IPS DF 4.7 (cell line): ENCODE measurements around the gene NRCAM.
"Not testable (repeated sequence)": the region's sequence is repeated elsewhere in the genome, so short reads cannot be mapped to it uniquely, and the experiment has no call there.

Experiments
- DNase-seq: peaks from one replicate; pipeline ENCODE4 v3.0.0-alpha.2; 2013; ENCODE audit warnings: low spot score; ENCODE audit errors: extremely low read depth

NRCAM gene

DNA sequence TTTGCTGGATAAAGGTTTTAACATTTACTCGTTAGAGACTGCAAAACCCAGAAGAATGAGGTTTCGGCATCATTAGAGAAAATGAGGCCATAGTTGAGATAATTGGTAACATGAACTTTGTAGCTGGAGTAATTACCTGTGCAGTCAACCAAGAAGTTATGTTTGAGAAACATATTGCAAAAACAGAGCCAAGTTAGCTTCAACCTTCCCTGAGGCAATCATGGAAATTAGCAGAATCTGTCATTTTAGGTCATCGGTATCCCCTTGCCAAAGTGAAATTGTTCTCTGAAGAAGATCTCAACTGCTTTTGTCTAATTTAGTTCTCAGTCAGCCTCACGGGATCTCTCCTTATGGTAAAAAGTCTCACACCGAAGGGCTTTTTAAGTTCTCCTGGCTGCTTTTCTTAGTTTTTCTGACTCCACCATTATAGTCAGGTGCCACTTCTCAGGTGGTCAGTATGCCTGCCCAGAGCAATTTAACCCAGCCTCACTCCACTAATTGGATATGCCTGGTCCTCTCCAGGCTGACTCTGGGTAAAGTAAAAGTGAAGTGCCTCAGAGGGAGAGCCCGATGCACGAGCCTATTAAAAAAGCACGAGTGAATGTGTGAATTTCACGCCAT lies 52.5 kb downstream of the NRCAM start:
- no peak for DNase-seq

DNA sequence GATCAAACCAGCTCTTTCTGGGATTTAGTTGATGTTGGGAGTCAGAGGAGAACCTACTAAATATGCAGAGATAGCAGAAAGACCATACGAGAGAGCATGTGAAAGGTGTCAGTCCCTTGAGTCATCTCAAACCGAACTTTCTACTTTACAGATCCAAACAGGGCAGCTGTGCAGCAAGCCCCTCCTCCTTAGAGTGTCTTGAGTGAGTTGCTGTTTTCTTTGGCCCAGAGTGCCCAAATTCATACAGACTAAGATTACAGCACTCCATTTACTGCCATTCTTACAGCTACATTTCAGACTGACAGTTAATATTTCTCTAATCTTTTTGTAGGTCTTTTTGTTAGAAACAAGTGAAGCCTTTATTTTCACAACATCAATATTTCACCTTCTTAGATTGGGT lies 53.4 kb downstream of the NRCAM start:
- no peak for DNase-seq

DNA sequence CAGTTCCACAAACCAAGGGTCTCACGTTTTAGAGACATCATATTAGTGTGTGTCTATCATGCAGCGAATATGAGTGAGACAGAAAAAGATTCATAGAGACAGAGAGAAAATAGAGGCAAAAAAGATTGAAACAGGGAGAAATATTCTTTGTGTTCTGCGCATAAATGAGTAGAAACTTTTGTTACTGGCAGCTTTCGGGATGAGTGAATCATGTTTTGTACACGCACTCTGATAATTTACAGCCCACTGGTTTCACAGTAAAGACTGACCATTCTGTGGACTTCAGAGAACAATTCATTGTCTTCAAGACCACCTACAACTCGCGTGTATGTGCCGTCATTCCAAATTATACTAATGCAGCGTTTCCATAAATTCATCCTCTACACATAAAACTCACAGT lies 60.2 kb downstream of the NRCAM start:
- no peak for DNase-seq

DNA sequence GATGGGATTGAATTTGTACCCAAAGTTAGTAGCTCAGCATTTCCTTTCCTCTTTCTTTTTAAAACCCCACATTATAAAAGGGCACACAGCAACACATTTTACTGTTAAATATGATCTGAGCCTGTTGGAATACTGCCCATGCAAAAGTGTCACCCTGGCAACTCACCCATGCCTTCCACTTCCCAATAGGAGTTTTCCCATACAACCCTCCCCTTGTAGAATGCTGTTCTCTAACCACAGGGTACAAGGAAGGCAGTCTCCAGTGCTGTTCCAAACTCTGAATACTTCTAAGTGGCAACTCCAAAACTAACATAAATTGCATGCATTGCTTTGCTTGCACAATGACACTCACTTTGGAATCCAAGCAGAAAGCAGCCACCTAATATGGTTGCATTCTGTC lies 60.8 kb downstream of the NRCAM start:
- DNase-seq: no peak

DNA sequence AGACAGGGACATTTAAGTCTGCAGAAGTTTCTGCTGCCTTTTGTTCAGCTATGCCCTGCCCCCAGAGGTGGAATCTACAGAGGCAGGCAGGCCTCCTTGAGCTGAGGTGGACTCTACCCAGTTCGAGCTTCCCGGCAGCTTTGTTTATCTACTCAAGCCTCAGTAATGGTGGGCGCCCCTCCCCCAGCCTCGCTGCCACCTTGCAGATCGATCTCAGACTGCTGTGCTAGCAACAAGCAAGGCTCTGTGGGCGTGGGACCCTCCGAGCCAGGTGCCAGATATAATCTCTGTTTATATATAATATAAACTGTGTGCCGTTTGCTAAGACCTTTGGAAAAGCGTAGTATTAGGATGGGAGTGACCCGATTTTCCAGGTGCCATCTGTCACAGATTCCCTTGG lies 63.1 kb downstream of the NRCAM start:
- DNase-seq: not testable (repeated sequence)

DNA sequence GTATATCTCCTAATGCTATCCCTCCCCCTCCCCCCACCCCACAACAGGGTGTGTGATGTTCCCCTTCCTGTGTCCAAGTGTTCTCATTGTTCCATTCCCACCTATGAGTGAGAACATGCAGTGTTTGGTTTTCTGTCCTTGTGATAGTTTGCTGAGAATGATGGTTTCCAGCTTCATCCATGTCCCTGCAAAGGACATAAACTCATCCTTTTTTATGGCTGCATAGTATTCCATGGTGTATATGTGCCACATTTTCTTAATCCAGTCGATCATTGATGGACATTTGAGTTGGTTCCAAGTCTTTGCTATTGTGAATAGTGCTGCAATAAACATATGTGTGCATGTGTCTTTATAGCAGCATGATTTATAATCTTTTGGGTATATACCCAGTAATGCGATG lies 68.5 kb downstream of the NRCAM start:
- not testable (repeated sequence) for DNase-seq

DNA sequence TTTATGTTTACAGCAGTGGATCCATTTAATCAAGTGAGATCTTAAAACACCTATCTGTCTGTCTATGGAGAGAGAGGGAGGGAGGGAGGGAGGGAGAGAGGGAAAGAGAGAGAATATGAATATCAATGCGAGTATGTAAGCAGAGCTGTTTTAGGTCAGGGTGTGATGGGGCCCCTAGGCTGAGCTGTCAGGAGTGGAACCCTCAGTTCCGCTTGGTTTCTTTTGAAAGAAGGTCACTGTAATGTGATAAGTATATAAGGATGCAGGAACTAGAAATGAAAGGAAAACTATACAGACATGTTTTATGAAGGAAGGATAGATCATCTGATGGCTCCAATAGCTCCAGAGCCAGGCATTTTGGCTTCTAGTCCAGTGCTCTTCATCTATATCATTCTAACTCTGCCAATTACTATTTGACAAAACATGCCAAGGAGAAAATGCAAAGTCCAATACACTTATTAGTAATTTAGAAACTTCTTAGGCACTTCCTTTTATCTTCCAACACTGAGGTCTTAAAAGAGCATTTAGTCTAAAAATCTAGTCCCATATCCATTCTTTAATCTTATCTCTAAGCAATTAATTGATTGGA lies 70.3 kb downstream of the NRCAM start:
- DNase-seq: no peak

DNA sequence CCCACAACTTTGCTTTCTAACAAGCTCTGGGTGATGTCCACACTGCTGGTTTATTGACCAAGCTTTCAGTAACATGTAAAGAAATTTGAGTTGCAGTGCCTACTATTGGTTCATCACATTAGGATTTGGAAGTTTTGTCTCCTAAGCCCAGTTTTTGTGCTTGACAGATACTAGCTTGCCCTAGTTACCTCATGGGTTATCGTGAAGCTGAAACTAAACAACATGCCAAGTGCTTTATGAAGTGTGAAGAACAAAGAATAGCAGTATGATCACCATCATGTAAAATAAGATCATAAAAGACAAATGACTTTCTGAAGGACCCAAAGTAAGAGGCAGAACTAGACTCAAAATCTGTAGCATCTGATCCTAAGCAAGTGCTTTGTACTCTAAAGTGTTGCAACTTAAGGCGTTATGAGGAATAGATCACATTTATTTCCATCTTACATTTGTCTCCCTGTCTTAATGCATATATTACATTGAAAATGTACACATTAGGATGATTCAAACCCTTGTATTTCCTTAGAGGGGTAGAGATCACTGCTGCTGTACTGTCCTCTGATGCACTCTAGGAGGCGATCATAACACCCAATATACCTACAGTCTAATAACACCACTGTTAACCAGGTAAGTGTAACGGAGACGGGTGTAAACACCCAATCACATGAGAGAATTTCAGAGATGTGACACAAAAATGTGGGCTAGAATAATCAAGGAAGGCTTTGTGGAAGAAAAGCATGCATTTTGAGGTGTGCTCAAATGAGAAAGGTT lies 71.3 kb downstream of the NRCAM start:
- DNase-seq: peak; percentile 7

DNA sequence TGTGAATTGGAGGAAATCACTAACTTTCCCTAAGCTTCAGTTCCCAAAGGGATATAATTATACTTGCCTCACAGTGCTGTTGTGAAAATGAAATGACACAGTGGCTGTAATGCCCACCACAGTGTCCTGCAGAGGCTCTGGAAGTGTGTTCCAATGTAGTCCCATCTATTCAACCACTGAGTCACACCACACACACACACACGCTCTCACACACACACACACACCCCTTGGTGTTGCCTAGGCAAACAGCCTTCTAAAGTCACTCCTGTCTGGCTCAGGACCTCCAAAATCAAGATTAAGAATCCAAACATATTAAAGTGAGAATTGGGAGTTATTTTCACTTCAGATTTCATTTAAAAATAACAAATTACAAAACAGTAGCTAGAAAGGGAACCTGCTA lies 73.3 kb downstream of the NRCAM start:
- no peak for DNase-seq

DNA sequence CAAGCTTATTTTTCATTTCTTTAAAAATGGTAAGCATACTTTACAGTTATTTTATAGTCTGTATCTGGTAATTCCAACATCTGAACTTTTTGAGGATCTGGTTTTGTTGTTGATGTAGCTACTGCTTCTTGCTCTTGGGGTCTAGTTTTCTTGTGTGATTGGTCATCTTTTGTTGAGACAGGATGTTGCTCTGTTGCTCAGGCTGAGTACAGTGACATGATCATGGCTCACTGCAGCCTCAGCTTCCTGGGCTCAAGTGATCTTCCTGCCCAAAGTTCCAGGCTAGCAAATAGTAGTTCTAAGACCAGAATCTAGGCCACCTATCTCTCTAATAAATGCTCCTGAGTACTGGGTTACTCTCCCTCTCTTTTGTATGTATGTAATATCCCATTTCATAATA lies 75.7 kb downstream of the NRCAM start:
- no peak for DNase-seq

DNA sequence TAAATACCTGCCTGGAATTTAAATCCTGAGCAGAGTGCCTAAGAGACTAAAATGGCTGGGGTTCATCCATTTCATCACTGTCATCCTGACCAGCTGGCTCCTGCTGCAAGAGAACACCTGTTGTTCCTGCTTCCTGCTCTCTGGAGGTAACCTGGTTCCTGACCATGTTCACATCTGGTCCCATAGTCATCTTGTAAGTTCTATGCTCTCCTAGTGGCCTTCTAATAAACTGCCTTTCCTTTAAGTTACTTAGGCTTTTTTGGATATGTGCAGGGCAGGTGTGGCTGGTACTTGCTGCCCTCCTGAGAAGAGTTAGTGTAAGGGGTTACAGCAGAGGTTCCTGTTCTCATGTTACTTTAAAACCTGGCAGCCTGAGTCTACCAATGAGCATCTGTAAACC lies 80.0 kb downstream of the NRCAM start:
- DNase-seq: no peak

DNA sequence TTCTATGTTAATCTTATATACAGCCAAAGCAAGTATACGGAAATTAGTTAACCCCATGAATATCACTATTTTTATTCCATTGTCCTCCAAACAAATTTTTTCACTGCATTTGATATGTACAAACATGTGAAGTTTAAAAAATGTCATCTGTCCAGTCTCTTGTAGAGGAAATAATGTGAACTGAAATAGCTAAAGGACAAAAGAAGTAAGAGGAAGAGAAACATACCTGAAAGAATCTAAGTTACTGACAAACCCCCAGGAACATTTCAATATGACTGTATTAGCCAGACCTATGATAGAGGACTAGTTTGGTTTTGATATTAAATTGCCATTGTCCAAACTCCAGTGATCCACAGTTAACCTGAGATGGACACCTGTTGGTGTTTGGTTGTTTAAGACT lies 80.6 kb downstream of the NRCAM start:
- no peak for DNase-seq

DNA sequence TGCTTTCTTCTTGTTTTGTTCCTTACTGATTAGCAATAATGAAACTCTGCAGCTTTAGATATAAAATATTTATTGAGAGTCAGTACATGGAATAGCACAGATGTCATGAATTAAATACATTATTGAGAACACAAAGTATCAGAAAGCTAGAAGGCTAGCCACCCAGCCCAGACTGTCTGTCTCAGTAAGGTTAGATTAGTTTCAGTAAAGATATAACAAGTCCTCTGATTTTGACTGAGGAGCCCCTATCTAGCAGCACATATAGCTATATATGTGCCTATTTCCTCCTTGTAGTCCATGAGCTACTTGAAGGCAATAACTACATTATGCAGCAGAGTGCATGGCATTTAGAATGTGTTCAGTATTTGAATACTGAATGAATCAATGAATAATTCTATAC lies 81.3 kb downstream of the NRCAM start:
- no peak for DNase-seq

DNA sequence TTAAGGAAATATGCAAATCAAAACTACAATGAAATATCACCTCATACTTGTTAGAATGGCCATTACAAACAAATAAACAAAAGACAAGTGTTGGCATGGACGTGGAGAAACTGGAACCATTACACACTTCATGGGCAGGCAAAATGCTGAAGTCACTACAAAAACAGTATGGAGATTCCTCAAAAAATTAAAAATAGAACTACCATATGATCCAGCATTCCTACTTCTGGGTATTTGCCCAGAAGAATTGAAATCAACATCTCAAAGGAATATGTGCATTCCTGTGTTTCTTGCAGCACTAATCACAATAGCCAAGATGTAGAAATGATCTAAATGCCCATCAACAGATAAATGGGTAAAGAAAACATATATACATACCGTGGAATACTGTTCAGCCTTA lies 83.6 kb downstream of the NRCAM start:
- DNase-seq: no peak

DNA sequence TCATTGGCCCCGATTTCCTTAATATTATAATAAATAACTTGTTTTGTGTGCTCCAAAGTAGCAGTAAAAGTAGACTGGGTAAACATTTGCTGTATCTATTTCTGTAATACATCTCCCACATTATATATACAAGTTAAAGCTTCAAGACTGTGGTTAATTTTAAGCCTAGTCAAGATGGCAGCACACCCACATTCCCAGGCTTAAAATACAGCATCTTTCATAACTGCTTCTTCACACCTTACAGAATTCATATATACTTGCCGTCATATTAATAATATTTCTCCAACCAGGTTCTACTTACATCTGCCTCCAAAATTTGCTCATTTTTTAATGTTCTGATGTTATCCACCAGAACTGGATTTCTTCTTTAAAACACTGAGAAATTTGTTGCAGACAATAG lies 85.6 kb downstream of the NRCAM start:
- DNase-seq: no peak

DNA sequence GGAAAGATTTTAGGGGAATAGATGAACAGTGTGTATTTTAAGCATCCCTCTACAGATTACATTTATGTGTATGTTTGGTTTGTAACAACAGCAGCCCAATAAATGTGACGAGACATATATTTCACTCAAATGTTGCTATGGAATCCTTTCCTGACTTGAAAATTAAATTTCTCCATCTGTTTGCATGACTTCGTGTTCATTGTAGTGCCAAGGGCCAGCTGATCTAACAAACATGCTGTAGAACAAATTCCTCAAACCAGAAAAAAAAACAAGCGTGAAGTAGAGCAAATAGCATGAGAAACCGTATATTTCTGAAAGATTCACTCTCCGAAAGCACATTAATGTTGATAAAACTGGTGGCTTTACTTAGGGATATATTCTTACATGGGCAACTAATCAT lies 87.8 kb downstream of the NRCAM start:
- no peak for DNase-seq

DNA sequence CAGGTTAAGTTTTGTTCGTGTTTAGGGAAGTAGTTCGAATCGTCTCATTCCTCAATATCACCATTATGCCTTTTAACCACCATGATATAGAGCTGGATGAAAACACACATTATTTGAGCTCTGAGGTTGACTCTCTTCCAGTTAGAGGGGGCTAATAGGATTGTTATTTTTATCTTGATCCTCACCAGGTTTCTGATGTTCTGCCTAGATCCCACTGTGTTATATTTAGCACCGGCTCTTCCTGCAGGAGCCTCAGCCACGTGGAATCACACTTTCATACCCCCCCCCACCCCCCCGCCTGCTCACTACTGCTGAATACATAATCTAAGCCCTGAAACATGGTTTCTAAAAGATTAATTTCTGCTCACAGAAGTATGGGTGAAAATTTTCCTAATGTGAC lies 88.3 kb downstream of the NRCAM start:
- no peak for DNase-seq

DNA sequence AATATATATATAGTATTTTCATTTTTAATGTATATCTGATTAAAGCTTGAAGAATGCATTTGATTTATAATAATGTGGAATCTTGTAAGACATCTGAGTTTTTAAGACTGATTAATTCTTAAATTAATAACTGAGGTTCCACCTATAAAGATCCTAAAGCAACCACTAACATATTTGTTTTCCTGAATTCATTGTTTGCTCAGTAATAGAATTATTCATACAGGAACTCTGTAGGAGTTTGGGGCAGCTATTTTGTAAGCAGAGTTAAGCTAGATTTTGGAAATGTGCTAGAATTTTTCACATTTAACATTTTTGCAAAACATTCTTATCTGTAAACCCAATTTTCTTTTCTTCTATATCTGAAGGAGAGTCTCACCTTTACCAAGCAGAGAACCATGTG lies 88.9 kb downstream of the NRCAM start:
- DNase-seq: no peak

DNA sequence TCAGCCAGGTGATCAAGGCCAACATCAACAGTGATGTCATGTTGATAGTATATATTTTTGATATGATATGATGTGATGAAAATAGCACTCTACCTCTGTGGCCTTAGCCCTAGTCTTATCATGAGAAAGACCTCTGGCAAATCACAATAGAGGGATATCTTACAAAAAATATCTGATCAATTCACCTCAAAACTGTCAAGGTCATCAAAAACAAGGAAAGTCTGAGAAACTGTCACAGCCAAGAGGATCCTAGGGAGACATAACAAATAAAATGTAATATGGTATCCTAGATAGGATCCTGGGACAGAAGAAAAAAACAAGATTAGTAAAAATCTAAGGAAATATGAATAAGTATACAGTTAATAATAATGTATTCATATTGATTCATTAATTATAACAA lies 92.6 kb downstream of the NRCAM start:
- no peak for DNase-seq

DNA sequence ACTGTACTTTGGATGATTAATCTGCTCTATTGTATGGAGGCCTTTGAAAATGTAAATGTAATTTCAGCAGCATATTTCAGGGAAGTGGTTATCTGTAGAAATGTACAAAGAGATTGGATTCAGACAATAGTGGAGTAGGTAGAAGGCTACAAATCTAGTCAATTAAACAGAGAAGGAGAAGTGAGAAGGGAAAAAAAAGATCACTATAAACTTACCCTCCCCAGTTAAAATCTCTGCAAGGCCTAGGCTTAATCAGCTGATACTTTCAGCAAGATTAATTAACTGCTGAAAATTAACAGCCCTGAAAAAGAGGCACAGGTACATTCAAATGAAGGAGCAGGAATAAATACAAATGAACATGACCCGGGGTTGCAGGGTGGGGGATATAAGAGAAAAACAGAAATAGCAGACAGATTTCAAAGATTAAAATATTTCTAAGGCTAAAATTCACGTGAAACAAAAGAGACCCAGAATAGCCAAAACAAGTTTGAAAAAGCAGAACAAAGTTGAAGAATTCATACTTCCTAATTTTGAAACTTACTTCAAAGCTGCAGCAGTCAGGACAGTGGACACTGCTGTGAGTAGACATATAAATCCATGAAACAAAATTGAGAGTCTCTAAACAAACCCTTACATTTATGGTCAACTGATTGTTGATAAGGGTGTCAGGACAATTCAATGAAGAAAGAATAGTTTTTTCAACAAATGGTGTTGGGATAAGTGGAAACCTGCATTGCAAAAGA lies 96.0 kb downstream of the NRCAM start:
- DNase-seq: no peak

DNA sequence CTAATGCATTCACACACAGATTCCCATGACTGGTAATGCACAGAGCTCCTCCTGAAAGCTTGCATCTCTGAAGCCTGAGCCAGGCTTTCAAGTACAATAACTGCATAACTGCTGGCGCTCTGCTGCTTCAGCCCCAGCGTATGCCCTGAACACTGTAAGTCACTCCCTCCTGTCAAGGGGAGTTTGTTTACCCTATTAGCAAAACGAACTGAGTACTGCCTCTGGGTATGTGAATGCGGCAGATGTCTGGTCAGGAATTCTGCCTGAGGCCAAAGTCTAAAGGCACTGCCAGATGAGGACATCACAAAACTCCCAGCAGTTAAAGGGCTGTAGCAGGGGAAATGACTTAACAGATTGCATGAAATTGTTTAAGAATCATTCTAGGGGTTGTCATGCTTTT lies 97.7 kb downstream of the NRCAM start:
- no peak for DNase-seq

DNA sequence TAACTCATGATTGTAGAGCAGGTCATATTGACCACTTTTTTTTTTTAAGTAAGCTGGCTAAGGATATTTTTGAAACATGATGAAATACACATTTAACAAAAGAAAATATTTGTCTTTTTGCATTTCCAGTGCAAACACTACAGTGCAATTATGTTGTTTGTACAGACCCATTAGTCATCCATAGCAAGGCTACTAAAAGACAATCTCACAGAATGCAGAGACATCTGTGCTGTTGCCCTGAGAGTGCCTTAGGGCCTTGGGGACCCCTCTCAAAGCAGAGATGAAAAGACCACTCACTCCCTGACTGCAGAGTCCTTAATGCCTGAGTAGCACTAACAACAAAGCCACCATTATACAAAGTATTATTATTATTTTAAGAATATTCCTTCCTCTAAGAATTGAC lies 104.5 kb downstream of the NRCAM start:
- no peak for DNase-seq
